ENCODE results near the gene EGFL6.
"Not testable (repeated sequence)": the region's sequence is repeated elsewhere in the genome, so short reads cannot be mapped to it uniquely, and the experiment has no call there.

EGFL6 gene

DNA sequence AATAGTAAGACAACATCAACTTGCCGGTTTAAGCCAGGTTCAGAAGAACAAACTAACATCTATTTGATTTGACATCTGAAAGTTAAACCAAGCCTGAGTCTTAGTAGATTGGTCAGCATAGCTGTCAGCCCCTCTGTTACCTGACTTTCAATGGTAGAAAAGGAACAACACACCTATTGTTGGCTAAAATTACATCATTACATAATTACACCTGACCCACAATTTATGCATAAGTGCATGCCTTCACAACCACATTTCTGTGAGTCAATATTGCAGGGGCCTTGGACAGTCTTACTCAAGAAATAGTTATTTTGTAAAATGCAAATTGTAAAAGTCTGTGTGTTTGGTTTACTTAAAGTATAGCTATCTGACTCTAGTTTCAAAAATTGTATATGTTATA is 36.2 kb downstream of the EGFL6 start:
- DNase-seq (ENCODE audit: low read depth, low spot score): no peak

DNA sequence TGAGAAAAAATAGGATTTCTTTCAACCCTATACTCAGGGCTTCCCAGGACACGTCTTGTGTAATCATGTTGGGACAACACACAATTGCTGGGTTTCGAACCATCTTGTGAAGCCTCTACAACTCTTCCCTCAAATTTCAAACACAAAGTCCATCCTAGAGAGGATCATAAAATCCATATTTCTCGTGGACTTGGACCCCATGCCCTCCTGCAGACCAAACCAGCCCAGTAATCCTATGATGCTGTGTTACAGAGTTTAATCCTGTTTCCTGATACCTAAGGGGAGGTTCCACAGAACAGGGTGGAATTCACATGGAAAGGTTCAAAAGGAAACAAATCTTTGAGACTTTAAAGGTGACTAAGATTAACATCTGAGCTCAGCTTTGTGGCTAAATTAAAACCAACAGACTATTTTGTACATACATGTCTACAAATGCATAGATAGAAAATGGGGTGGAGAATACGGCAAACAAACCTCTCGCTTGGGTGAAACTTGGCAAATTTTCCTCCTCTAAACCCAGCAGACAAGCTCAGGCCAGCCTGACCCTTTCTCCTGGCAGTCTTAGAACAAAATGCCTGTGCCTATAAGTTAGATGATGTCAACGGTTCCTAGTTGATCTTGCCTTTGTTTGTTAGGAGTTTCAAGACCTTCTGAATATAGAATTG is 38.1 kb downstream of the EGFL6 start:
- TF ChIP-seq FOXP2 (optimal IDR thresholded peaks at IDR 0.05; ENCODE audit: control extremely low read depth, extremely low read length, insufficient read depth) (no peak), POLR2AphosphoS5 (IDR thresholded peaks at IDR 0.05; ENCODE audit: borderline replicate concordance, low read depth, low read length) (no peak), EZH2 (IDR thresholded peaks at IDR 0.05) (no peak)
- Histone ChIP-seq H3K36me3 (ENCODE audit: insufficient read depth, low read length) (no peaks in the 10 kb centered on the region), H3K9ac (ENCODE audit: insufficient read length) (no peak overlapping the region), H3K27ac (no peak overlapping the region), H3K9me3 (ENCODE audit: low read depth, low read length) (no peaks in the 10 kb centered on the region), H3K4me3 (no peak overlapping the region)
- DNase-seq (ENCODE audit: low read depth, low spot score): no peak

More for the DNA sequence above, 36.2 kb downstream of the EGFL6 start:
- H3K4me3 ChIP-seq: no peak overlapping the region
- no peaks in the 10 kb centered on the region for H3K9me3 ChIP-seq (ENCODE audit: low read depth, low read length)
- H3K27ac ChIP-seq: no peak overlapping the region
- no peak overlapping the region for H3K9ac ChIP-seq (ENCODE audit: insufficient read length)
- no peaks in the 10 kb centered on the region for H3K36me3 ChIP-seq (ENCODE audit: insufficient read depth, low read length)
- no peak for TF ChIP-seq FOXP2 (optimal IDR thresholded peaks at IDR 0.05; ENCODE audit: control extremely low read depth, extremely low read length, insufficient read depth)
- no peak for TF ChIP-seq POLR2AphosphoS5 (IDR thresholded peaks at IDR 0.05; ENCODE audit: borderline replicate concordance, low read depth, low read length)
- no peak for TF ChIP-seq EZH2 (IDR thresholded peaks at IDR 0.05)

DNA sequence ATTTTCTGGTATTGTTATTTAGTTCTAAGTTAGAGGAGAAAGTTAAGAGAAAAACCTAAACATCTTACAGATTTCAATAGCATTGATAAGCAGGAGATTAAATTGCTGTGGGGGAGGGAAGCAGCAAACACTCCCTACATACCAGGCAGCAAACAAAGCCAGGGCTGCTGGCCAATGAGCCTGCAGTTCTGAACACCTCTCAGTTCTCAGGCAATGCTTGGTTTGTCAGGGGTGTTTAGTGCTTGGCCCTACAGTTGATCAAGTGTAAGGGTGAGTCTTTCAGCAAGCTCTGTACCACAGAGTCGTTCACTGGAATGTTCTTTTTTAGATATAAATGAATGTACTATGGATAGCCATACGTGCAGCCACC is 38.6 kb downstream of the EGFL6 start:
- H3K27ac ChIP-seq: no peak overlapping the region
- no peak for TF ChIP-seq POLR2AphosphoS5 (IDR thresholded peaks at IDR 0.05; ENCODE audit: borderline replicate concordance, low read depth, low read length)
- no peak for DNase-seq (ENCODE audit: low read depth, low spot score)
- no peak overlapping the region for H3K4me3 ChIP-seq
- H3K36me3 ChIP-seq (ENCODE audit: insufficient read depth, low read length): no peaks in the 10 kb centered on the region
- no peak overlapping the region for H3K9ac ChIP-seq (ENCODE audit: insufficient read length)
- no peaks in the 10 kb centered on the region for H3K9me3 ChIP-seq (ENCODE audit: low read depth, low read length)

DNA sequence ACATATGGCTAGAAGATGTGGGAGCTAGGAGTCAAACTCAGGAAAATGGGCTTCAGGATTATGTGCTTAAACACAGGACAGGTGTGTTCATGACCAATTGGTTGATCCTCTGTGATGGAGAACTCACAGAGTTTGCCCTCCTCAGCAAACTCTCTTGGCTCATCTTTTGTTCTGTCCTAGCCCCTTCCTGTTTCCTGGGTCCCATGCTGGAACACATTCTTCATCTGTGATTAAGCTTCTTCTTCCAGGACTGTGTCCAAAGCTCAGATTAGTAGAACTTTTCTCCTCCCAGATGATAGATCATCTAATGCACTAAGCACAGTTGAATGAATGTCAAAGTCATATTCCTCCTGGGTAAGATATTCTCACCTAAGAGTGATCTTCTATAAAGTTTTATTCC is 44.8 kb downstream of the EGFL6 start:
- TF ChIP-seq EZH2 (IDR thresholded peaks at IDR 0.05) (no peak), POLR2AphosphoS5 (IDR thresholded peaks at IDR 0.05; ENCODE audit: borderline replicate concordance, low read depth, low read length) (no peak), FOXP2 (optimal IDR thresholded peaks at IDR 0.05; ENCODE audit: control extremely low read depth, extremely low read length, insufficient read depth) (no peak)
- Histone ChIP-seq H3K9me3 (ENCODE audit: low read depth, low read length) (no peaks in the 10 kb centered on the region), H3K9ac (ENCODE audit: insufficient read length) (no peak overlapping the region), H3K36me3 (ENCODE audit: insufficient read depth, low read length) (no peaks in the 10 kb centered on the region), H3K4me3 (no peak overlapping the region), H3K27ac (no peak overlapping the region)
- DNase-seq (ENCODE audit: low read depth, low spot score): no peak

DNA sequence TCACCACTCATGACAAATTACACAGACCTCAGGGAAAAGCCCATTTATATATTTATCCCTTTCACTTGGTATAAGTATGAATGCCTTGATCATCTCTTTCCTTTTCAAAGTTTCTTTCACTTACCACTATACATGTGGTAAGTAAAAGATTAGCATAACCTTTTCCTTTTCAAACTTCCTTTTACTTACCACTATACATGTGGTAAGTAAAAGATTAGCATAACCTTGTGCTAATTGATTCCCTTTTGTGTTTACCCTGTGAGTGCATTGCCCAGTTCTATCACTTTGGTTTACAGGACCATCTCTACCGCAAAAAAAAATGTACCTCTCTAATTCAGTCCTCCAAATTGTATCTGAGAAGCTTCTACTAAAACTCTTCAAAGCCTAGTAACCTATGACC is 50.8 kb downstream of the EGFL6 start:
- H3K9me3 ChIP-seq (ENCODE audit: low read depth, low read length): no peaks in the 10 kb centered on the region
- H3K9ac ChIP-seq (ENCODE audit: insufficient read length): no peak overlapping the region
- H3K36me3 ChIP-seq (ENCODE audit: insufficient read depth, low read length): no peaks in the 10 kb centered on the region
- no peak for TF ChIP-seq EZH2 (IDR thresholded peaks at IDR 0.05)
- TF ChIP-seq POLR2AphosphoS5 (IDR thresholded peaks at IDR 0.05; ENCODE audit: borderline replicate concordance, low read depth, low read length): no peak
- TF ChIP-seq FOXP2 (optimal IDR thresholded peaks at IDR 0.05; ENCODE audit: control extremely low read depth, extremely low read length, insufficient read depth): no peak
- H3K4me3 ChIP-seq: no peak overlapping the region
- DNase-seq (ENCODE audit: low read depth, low spot score): no peak
- no peak overlapping the region for H3K27ac ChIP-seq

DNA sequence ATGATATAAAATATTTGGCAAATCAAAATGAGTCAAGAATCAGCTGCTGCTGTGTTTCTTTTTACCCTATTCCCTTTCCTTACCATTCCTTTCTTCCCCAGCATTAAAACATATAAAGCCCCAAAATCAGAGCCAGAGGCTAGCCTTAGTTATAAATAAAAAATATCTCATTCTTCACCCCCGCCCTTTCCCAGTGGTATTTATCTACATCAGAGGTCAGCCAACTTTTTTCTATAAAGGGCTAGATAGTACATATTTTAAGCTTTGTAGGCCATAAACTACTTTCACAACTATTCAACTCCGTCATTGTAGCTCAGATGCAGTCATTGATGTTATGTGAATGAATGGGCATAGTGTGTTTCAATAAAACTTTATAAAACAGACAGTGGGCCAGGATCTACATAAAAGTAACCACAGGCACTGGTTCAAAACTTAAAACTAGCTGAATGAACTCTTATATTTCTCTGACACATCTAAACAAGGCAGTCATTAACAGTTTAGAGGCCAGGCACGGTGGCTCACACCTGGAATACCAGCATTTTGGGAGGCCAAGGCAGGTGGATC is 53.1 kb downstream of the EGFL6 start:
- no peak overlapping the region for H3K4me3 ChIP-seq
- H3K27ac ChIP-seq: no peak overlapping the region
- no peak overlapping the region for H3K9ac ChIP-seq (ENCODE audit: insufficient read length)
- H3K9me3 ChIP-seq (ENCODE audit: low read depth, low read length): no peaks in the 10 kb centered on the region
- no peaks in the 10 kb centered on the region for H3K36me3 ChIP-seq (ENCODE audit: insufficient read depth, low read length)
- DNase-seq (ENCODE audit: low read depth, low spot score): no peak
- TF ChIP-seq EZH2 (IDR thresholded peaks at IDR 0.05) (no peak), POLR2AphosphoS5 (IDR thresholded peaks at IDR 0.05; ENCODE audit: borderline replicate concordance, low read depth, low read length) (no peak), FOXP2 (optimal IDR thresholded peaks at IDR 0.05; ENCODE audit: control extremely low read depth, extremely low read length, insufficient read depth) (no peak)

DNA sequence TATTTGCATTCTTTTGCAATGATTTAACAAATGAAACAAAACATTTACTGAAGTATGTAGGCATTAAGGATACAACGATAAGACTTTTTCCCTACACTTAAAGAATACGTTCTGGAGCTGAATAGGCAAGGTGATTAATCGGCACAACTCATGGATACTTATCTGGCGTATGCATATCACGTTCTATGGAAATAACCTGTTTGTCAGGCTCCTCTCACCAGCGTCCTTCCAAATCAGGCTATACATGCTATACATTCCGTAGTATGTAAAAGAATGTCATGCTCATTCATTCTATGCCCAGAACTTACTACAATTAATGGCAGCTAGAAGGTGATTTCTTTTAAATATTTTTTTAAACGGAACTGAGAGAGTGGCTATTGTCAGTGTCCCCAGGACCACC is 57.9 kb downstream of the EGFL6 start:
- H3K4me3 ChIP-seq: no peak overlapping the region
- H3K9me3 ChIP-seq (ENCODE audit: low read depth, low read length): no peaks in the 10 kb centered on the region
- no peaks in the 10 kb centered on the region for H3K36me3 ChIP-seq (ENCODE audit: insufficient read depth, low read length)
- DNase-seq (ENCODE audit: low read depth, low spot score): no peak
- no peak overlapping the region for H3K27ac ChIP-seq
- no peak for TF ChIP-seq FOXP2 (optimal IDR thresholded peaks at IDR 0.05; ENCODE audit: control extremely low read depth, extremely low read length, insufficient read depth)
- no peak for TF ChIP-seq EZH2 (IDR thresholded peaks at IDR 0.05)
- no peak for TF ChIP-seq POLR2AphosphoS5 (IDR thresholded peaks at IDR 0.05; ENCODE audit: borderline replicate concordance, low read depth, low read length)
- no peak overlapping the region for H3K9ac ChIP-seq (ENCODE audit: insufficient read length)

DNA sequence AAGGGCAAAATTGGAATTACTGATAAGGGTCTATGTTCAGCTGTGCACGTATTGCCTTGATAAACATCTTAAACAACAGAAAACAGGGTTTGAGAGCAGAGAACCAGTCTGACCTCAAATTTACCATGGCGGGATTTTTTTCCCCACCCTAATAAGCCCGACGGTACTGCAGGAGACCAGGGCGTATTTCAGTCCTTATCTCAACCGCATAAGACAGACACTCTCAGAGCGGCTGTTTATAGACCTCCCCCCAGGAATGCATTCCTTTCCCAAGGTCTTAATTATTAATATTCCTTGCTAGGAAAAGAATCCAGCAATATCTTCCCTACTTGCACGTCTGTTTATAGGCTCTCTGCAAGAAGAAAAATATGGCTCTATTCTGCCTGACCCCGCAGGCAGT is 67.8 kb downstream of the EGFL6 start:
- H3K9ac ChIP-seq (ENCODE audit: insufficient read length); H3K4me3 ChIP-seq; H3K36me3 ChIP-seq (ENCODE audit: insufficient read depth, low read length); H3K9me3 ChIP-seq (ENCODE audit: low read depth, low read length); H3K27ac ChIP-seq; DNase-seq (ENCODE audit: low read depth, low spot score): not testable (repeated sequence)

DNA sequence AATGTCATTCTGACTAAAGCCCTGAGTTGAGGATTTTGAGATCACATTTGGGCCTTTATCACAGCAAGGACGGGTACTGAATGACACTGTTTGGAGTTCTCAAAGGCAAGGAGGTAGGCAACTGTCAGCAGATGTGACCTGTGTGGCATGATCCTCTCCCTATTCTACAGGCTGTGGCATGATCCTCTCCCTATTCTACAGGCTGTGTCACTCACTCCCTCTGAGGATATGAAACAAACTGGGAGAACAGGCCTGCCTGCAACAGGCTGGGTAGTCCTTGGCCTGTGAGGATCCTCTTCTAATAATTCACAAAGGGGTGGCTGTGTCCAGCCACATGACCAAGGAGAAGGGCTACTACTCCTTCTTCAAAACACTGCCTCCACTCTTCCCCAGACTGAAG is 68.6 kb downstream of the EGFL6 start:
- no peaks in the 10 kb centered on the region for H3K9me3 ChIP-seq (ENCODE audit: low read depth, low read length)
- H3K27ac ChIP-seq: no peak overlapping the region
- no peak for TF ChIP-seq FOXP2 (optimal IDR thresholded peaks at IDR 0.05; ENCODE audit: control extremely low read depth, extremely low read length, insufficient read depth)
- TF ChIP-seq EZH2 (IDR thresholded peaks at IDR 0.05): no peak
- no peak for TF ChIP-seq POLR2AphosphoS5 (IDR thresholded peaks at IDR 0.05; ENCODE audit: borderline replicate concordance, low read depth, low read length)
- H3K9ac ChIP-seq (ENCODE audit: insufficient read length): no peak overlapping the region
- no peak overlapping the region for H3K4me3 ChIP-seq
- no peaks in the 10 kb centered on the region for H3K36me3 ChIP-seq (ENCODE audit: insufficient read depth, low read length)
- DNase-seq (ENCODE audit: low read depth, low spot score): no peak

Measured in SK-N-MC (cell line).